Measurements from ENCODE around the gene HIVEP2. TPM values are rescaled to one million over a fixed set of nuclear protein-coding genes. Genes with fewer than 3 reads are reported as not detected.

HIVEP2 gene
- total and polyA plus RNA-seq, 7 donors = 6.2 to 39.7 (median 22.6) TPM

DNA sequence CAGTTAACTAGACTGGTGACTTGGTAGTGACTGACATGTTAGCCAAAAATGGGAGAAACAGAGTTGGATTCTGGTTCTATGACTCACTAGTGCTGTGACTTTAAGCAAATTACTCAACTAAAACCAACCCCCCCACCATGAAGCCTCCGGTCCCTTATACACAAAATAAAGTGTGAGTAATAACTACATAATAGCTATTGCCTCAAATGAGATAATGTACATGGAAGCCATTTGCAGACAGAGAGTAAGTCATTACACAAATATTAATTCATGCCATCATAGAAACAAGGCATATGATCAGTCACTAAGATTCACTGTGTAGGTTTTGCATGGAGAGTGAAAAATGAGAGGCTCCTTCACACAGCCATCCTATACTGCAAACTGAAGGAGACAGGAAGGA, 111.9 kb downstream of the HIVEP2 start:
- intact Hi-C loops (cut with DNase I) = no loop called here
- DNase-seq = no peak

GRCh38 chr6:142830807-142831206, 114.2 kb downstream of the HIVEP2 start:
- WGBS, 3 donors = 77 to 91% (median 84%) methylated on average over 6 of the region's 6 CpGs
- Histone ChIP-seq H3K36me3 (ENCODE audit: insufficient read depth in 1 of 2, low read depth in 1 of 2) (no peaks in the 10 kb centered on the region), H3K4me1 (peaks cover 51% of the 10 kb centered on the region), H3K9me3 (no peaks in the 10 kb centered on the region), H3K4me3 (no peak overlapping the region), H3K27me3 (ENCODE audit: insufficient read depth in 3 of 3, low read length in 2 of 3) (no peaks in the 10 kb centered on the region), H3K27ac (no peak overlapping the region)
- no peak for DNase-seq
- intact Hi-C loops (cut with DNase I) = no loop called here
- no peak for ATAC-seq
- TF ChIP-seq, protein P1, sequence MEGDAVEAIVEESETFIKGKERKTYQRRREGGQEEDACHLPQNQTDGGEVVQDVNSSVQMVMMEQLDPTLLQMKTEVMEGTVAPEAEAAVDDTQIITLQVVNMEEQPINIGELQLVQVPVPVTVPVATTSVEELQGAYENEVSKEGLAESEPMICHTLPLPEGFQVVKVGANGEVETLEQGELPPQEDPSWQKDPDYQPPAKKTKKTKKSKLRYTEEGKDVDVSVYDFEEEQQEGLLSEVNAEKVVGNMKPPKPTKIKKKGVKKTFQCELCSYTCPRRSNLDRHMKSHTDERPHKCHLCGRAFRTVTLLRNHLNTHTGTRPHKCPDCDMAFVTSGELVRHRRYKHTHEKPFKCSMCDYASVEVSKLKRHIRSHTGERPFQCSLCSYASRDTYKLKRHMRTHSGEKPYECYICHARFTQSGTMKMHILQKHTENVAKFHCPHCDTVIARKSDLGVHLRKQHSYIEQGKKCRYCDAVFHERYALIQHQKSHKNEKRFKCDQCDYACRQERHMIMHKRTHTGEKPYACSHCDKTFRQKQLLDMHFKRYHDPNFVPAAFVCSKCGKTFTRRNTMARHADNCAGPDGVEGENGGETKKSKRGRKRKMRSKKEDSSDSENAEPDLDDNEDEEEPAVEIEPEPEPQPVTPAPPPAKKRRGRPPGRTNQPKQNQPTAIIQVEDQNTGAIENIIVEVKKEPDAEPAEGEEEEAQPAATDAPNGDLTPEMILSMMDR (IDR thresholded peaks at IDR 0.05) = no peak

More for the DNA sequence above, 111.9 kb downstream of the HIVEP2 start:
- H3K27ac ChIP-seq = peak overlapping the region; percentile 18
- TF ChIP-seq, protein P1 (IDR thresholded peaks at IDR 0.05) = no peak
- peak; percentile 42 to 57 (median 44) for ATAC-seq
- H3K4me1 ChIP-seq = peaks cover 54% of the 10 kb centered on the region
- no peaks in the 10 kb centered on the region for H3K27me3 ChIP-seq (ENCODE audit: insufficient read depth in 3 of 3, low read length in 2 of 3)
- H3K4me3 ChIP-seq = no peak overlapping the region
- WGBS, 3 donors = 27 to 37% (median 28%) methylated on average over 1 of the region's 1 CpG
- no peaks in the 10 kb centered on the region for H3K9me3 ChIP-seq
- no peaks in the 10 kb centered on the region for H3K36me3 ChIP-seq (ENCODE audit: insufficient read depth in 1 of 2, low read depth in 1 of 2)

DNA sequence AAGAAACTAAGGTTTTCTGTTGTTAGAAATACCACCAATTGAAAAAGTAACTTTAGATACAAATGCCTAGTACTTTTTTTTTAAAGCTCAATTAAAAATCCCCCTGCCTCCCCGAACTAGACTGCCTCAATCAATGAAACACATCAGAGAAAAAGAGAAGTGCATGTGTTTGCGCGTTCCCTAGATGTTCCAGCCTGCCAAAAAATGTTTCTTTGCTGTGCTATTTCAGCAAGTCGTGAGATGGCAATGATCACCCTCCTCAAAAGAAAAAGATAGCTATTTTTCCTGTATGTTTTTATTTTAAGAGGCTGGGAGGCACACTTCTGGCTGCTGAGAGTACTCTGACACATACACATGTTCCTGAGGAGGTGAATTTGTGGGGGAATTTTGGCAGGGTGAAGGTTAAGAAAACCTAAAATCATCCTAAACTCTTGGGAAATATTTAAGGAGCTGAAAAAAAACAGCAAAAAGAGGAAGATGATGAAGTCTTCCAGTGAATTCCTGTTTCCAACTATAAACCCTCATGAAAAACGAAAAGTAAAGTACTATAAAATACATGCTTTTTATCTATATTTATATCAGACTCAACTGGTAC, 114.8 kb downstream of the HIVEP2 start:
- Histone ChIP-seq H3K36me3 (ENCODE audit: insufficient read depth in 1 of 2, low read depth in 1 of 2) (no peaks in the 10 kb centered on the region), H3K4me3 (no peak overlapping the region), H3K27me3 (ENCODE audit: insufficient read depth in 3 of 3, low read length in 2 of 3) (no peaks in the 10 kb centered on the region), H3K4me1 (peaks cover 45% of the 10 kb centered on the region), H3K9me3 (no peaks in the 10 kb centered on the region), H3K27ac (no peak overlapping the region)
- intact Hi-C loops (cut with DNase I) = no loop called here
- 71 to 73% (median 73%) methylated on average over 5 of the region's 5 CpGs for WGBS, 3 donors
- ATAC-seq = no peak
- no peak for DNase-seq
- TF ChIP-seq, protein P1 (IDR thresholded peaks at IDR 0.05) = no peak

GRCh38 chr6:142829556-142829955, 115.4 kb downstream of the HIVEP2 start:
- H3K36me3 ChIP-seq (ENCODE audit: insufficient read depth in 1 of 2, low read depth in 1 of 2) = no peaks in the 10 kb centered on the region
- H3K4me3 ChIP-seq = no peak overlapping the region
- H3K27me3 ChIP-seq (ENCODE audit: insufficient read depth in 3 of 3, low read length in 2 of 3) = no peaks in the 10 kb centered on the region
- no peak for DNase-seq
- H3K4me1 ChIP-seq = peaks cover 47% of the 10 kb centered on the region
- ATAC-seq = no peak
- no peaks in the 10 kb centered on the region for H3K9me3 ChIP-seq
- H3K27ac ChIP-seq = no peak overlapping the region
- intact Hi-C loops (cut with DNase I) = loop anchor here in 1 of 2 donors (10.0 kb wide), 1 partner anchor 55 kb away; no protein-coding TSS in a partner anchor
- 97 to 100% (median 100%) methylated on average over 1 of the region's 1 CpG for WGBS, 3 donors
- TF ChIP-seq, protein P1 (IDR thresholded peaks at IDR 0.05) = no peak

DNA sequence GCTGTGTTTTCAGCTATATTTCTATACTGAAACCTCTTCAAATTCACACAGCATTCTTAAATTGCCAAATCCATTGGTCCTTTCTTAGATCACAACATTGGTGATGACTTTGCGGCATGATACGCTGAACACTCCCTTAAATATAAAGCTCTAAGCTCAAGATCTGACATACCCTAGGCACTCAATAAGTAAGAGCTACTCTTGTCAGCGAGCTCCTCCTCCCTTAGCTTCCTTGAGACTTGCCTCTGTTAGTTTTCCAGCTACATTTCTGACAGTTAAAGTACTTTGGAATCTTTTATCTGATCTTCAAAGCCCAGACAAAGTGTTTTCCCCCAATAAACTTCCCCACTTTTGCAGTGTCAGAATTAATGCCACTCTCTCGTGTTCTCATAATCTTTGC, 117.0 kb downstream of the HIVEP2 start:
- Histone ChIP-seq H3K36me3 (ENCODE audit: insufficient read depth in 1 of 2, low read depth in 1 of 2) (no peaks in the 10 kb centered on the region), H3K4me3 (no peak overlapping the region), H3K4me1 (peaks cover 48% of the 10 kb centered on the region), H3K27ac (no peak overlapping the region), H3K9me3 (no peaks in the 10 kb centered on the region), H3K27me3 (ENCODE audit: insufficient read depth in 3 of 3, low read length in 2 of 3) (no peaks in the 10 kb centered on the region)
- no peak for ATAC-seq
- TF ChIP-seq, protein P1 (IDR thresholded peaks at IDR 0.05) = no peak
- DNase-seq = no peak
- 94 to 98% (median 97%) methylated on average over 4 of the region's 4 CpGs for WGBS, 3 donors
- intact Hi-C loops (cut with DNase I) = loop anchor here in 1 of 2 donors (10.0 kb wide), 1 partner anchor 57 kb away; no protein-coding TSS in a partner anchor
